ENCODE results near the gene GATA3. TPM values are rescaled to one million over a fixed set of nuclear protein-coding genes. Genes with fewer than 3 reads are reported as not detected.

GATA3 gene
- total RNA-seq, 1 experiment from 2014 or later, result 3.1 TPM

DNA sequence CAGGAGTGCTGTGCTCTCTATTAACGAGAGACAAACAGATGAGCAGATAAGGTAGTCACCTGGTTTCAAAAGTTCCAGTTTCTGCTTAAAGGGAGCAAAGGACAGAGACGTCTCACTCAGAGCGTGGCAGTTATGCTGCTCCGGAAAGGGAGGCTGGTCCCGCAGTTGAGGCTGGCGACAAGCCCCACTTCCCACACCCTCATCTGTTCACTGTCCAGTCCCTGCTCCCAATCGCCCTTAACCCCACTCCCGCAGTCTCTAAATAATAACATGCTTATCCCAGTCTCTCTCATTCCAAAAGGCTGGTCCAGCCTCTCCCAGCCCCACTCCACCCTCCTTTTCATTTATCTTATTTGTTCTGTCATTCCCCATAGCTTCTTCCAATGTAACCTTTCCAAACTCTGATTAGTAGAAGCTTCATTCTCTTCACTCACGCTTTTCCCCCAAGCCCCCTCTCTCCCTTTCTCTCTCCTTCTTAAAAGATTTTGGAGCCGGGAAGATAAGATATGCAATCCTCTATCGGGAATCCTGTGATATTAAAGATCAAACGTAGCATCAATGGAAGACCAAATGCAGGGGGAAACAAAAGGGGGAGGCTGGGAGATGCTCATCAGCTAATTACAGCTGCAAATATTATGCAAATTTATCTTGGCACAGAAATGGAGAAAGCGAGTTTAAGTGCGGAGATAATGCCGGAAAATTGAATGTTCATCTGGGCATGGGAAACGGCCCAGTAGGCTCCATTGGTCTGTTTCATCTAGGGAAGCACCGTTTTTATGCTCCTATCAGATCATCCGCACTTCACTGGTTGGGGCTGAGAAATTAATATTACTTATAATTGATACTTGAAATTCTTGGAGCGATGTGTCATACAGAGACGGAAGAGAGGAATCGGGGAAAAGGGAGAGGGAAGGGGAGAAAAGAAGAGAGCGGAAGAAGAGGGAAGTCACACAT, 16.3 kb upstream of the GATA3 start:
- H3K27ac ChIP-seq (ENCODE audit: low read depth, low read length, poor library complexity, severe bottlenecking), result no peak overlapping the region
- H3K4me3 ChIP-seq (ENCODE audit: low read depth, low read length, poor library complexity, severe bottlenecking), result no peak overlapping the region
- no TSS peak for BruUV-seq (replicated peaks)
- peaks cover 100% of the 10 kb centered on the region for H3K27me3 ChIP-seq (replicated peaks; ENCODE audit: insufficient read depth, low read depth, low read length, poor library complexity)
- intact Hi-C loops (cut with micrococcal nuclease; ENCODE audit: unreplicated experiment), result loop anchor here (5.0 kb wide), 1 partner anchor 166 kb away; no protein-coding TSS in a partner anchor
- no peaks in the 10 kb centered on the region for H3K36me3 ChIP-seq (ENCODE audit: insufficient read depth, low read length, poor library complexity, severe bottlenecking)
- ChIA-PET CTCF (no interaction called here), POLR2A (ENCODE audit: low non-redundant PET) (no interaction called here)
- H3K4me1 ChIP-seq (ENCODE audit: insufficient read depth, low read length, poor library complexity, severe bottlenecking), result peaks cover 23% of the 10 kb centered on the region
- DNase-seq (ENCODE audit: low spot score), result no peak
- TF ChIP-seq EZH2 (IDR thresholded peaks at IDR 0.05; ENCODE audit: borderline replicate concordance, low read depth, low read length, poor library complexity, severe bottlenecking), result peak; percentile 99
- TF ChIP-seq, protein P1, sequence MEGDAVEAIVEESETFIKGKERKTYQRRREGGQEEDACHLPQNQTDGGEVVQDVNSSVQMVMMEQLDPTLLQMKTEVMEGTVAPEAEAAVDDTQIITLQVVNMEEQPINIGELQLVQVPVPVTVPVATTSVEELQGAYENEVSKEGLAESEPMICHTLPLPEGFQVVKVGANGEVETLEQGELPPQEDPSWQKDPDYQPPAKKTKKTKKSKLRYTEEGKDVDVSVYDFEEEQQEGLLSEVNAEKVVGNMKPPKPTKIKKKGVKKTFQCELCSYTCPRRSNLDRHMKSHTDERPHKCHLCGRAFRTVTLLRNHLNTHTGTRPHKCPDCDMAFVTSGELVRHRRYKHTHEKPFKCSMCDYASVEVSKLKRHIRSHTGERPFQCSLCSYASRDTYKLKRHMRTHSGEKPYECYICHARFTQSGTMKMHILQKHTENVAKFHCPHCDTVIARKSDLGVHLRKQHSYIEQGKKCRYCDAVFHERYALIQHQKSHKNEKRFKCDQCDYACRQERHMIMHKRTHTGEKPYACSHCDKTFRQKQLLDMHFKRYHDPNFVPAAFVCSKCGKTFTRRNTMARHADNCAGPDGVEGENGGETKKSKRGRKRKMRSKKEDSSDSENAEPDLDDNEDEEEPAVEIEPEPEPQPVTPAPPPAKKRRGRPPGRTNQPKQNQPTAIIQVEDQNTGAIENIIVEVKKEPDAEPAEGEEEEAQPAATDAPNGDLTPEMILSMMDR (conservative IDR thresholded peaks at IDR 0.05; ENCODE audit: low read depth, low read length), result no peak
- H3K9me3 ChIP-seq (ENCODE audit: low read depth, low read length, poor library complexity, severe bottlenecking), result no peaks in the 10 kb centered on the region

DNA sequence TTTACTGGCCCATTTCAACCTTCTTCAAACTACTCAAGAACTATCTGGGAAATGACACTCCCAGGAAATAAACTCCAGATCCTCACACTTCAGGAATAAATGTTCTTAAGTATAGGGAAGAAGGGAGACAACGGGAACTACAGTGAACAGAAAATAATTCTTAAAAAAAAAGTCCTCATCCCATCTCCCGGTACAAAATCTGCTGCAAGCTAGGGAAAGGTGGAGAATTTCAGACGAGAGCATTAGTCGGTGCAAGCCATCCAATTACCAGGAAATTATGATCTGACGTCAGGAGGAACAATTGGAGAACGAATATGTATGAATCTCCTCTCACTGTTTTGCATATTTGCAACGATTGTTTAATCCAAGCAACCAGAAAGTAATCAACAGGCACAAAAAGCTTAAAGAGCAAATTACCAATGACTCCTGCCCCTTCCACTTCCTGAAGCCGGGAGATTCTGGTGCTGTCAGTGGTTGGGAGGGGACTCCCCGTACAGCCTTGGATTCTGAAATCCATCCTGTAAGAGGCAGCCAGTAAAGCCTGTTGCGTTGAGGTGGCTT, 15.1 kb upstream of the GATA3 start:
- peak; percentile 62 for TF ChIP-seq EZH2 (IDR thresholded peaks at IDR 0.05; ENCODE audit: borderline replicate concordance, low read depth, low read length, poor library complexity, severe bottlenecking)
- TF ChIP-seq, protein P1 (conservative IDR thresholded peaks at IDR 0.05; ENCODE audit: low read depth, low read length), result no peak
- no peaks in the 10 kb centered on the region for H3K36me3 ChIP-seq (ENCODE audit: insufficient read depth, low read length, poor library complexity, severe bottlenecking)
- ChIA-PET CTCF (no interaction called here), POLR2A (ENCODE audit: low non-redundant PET) (no interaction called here)
- H3K9me3 ChIP-seq (ENCODE audit: low read depth, low read length, poor library complexity, severe bottlenecking), result no peaks in the 10 kb centered on the region
- no peak overlapping the region for H3K4me3 ChIP-seq (ENCODE audit: low read depth, low read length, poor library complexity, severe bottlenecking)
- peaks cover 18% of the 10 kb centered on the region for H3K4me1 ChIP-seq (ENCODE audit: insufficient read depth, low read length, poor library complexity, severe bottlenecking)
- intact Hi-C loops (cut with micrococcal nuclease; ENCODE audit: unreplicated experiment), result loop anchor here (5.0 kb wide), 1 partner anchor 167 kb away; no protein-coding TSS in a partner anchor
- DNase-seq (ENCODE audit: low spot score), result peak; percentile 30
- peaks cover 100% of the 10 kb centered on the region for H3K27me3 ChIP-seq (replicated peaks; ENCODE audit: insufficient read depth, low read depth, low read length, poor library complexity)
- no peak overlapping the region for H3K27ac ChIP-seq (ENCODE audit: low read depth, low read length, poor library complexity, severe bottlenecking)
- no TSS peak for BruUV-seq (replicated peaks)

- intact Hi-C loops (cut with micrococcal nuclease; ENCODE audit: unreplicated experiment), result no loop called here
- no TSS peak for BruUV-seq (replicated peaks)
- H3K4me3 ChIP-seq (ENCODE audit: low read depth, low read length, poor library complexity, severe bottlenecking), result no peak overlapping the region
- no peaks in the 10 kb centered on the region for H3K36me3 ChIP-seq (ENCODE audit: insufficient read depth, low read length, poor library complexity, severe bottlenecking)
- ChIA-PET POLR2A (ENCODE audit: low non-redundant PET) (no interaction called here), CTCF (interaction anchor here (0.6 to 0.7 kb wide), 2 partner anchors 10 to 81 kb away, joined by 4 read pairs; no protein-coding TSS in a partner anchor)
- peaks cover 5% of the 10 kb centered on the region for H3K4me1 ChIP-seq (ENCODE audit: insufficient read depth, low read length, poor library complexity, severe bottlenecking)
- no peak overlapping the region for H3K27ac ChIP-seq (ENCODE audit: low read depth, low read length, poor library complexity, severe bottlenecking)
- TF ChIP-seq EZH2 (IDR thresholded peaks at IDR 0.05; ENCODE audit: borderline replicate concordance, low read depth, low read length, poor library complexity, severe bottlenecking), result no peak
- TF ChIP-seq, protein P1 (conservative IDR thresholded peaks at IDR 0.05; ENCODE audit: low read depth, low read length), result no peak
- no peak for DNase-seq (ENCODE audit: low spot score)
- H3K27me3 ChIP-seq (replicated peaks; ENCODE audit: insufficient read depth, low read depth, low read length, poor library complexity), result peaks cover 100% of the 10 kb centered on the region
- no peaks in the 10 kb centered on the region for H3K9me3 ChIP-seq (ENCODE audit: low read depth, low read length, poor library complexity, severe bottlenecking)
Observed at GRCh38 chr10:8040651-8041050, 13.8 kb upstream of the GATA3 start.
